ENCODE results near the gene KRTAP5-11. TPM values are rescaled to one million over a fixed set of nuclear protein-coding genes. Genes with fewer than 3 reads are reported as not detected.

KRTAP5-11 gene
- total and polyA plus RNA-seq, 2 of the 4 experiments (the other 2 are of a cell fraction), result not detected

DNA sequence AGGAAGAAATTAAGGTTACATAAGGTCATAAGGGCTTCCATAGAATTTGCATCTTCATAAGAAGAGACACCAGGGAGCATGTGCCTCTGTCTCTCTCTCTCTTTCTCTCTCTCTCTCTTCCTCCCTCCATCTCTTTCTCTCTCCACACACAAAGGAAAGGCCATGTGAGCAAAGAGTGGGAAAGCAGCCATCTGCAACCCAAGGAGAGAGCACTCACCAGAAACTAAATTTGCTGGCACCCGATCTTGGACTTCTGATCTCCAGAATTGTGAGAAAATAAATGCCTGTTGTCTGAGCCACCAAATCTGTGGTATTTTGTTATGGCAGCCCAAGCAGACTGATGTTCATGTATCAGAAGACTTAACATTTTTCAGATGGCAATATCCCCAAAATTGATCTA is 23.7 kb downstream of the KRTAP5-11 start:
- Histone ChIP-seq H3K27me3 (ENCODE audit: control insufficient read depth, insufficient read depth, low read length) (peaks cover 3% of the 10 kb centered on the region; the same call in 1 of the 2 replicates), H2BK20ac (ENCODE audit: low read depth, low read length) (no peak overlapping the region), H2AFZ (replicated peaks; ENCODE audit: low read length, poor library complexity) (no peak overlapping the region), H4K8ac (ENCODE audit: low read depth in 2 of 2, low read length in 2 of 2) (no peak overlapping the region), H2AK9ac (replicated peaks; ENCODE audit: low read depth, low read length, poor library complexity) (no peak overlapping the region), H4K91ac (ENCODE audit: insufficient read depth, low read depth, low read length) (no peak overlapping the region), H3K9ac (ENCODE audit: low read depth, low read length) (no peak overlapping the region), H3K4me2 (ENCODE audit: low read depth, low read length) (no peak overlapping the region), H2BK5ac (ENCODE audit: low read depth, low read length, poor library complexity, severe bottlenecking) (no peak overlapping the region), H3K4ac (ENCODE audit: low read depth, low read length) (no peak overlapping the region), H3K36me3 (ENCODE audit: control insufficient read depth, insufficient read depth, low read length) (no peaks in the 10 kb centered on the region), H3K79me1 (ENCODE audit: low read depth in 1 of 2, low read length in 2 of 2) (no peaks in the 10 kb centered on the region), H3K18ac (ENCODE audit: low read depth, low read length) (no peak overlapping the region), H4K5ac (ENCODE audit: low read depth, low read length) (no peak overlapping the region), H3K14ac (replicated peaks; ENCODE audit: low read depth, low read length) (no peak overlapping the region), H3K4me3 (ENCODE audit: insufficient read depth, low read depth, low read length) (no peak overlapping the region), H2AK5ac (ENCODE audit: low read depth, low read length) (no peak overlapping the region), H3K27ac (ENCODE audit: insufficient read depth, low read length) (no peak overlapping the region), H4K20me1 (ENCODE audit: insufficient read depth, low read length) (no peaks in the 10 kb centered on the region), H3K9me3 (ENCODE audit: control insufficient read depth, insufficient read depth, low read length) (no peaks in the 10 kb centered on the region), H2BK15ac (ENCODE audit: low read depth, low read length) (no peak overlapping the region), H3K23ac (ENCODE audit: low read depth, low read length) (no peak overlapping the region), H3K9me1 (ENCODE audit: insufficient read depth, low read length) (no peaks in the 10 kb centered on the region), H2BK120ac (ENCODE audit: low read depth, low read length) (no peak overlapping the region), H3K56ac (ENCODE audit: extremely low read depth, insufficient read depth, low read length) (no peak overlapping the region), H3K4me1 (ENCODE audit: control insufficient read depth, insufficient read depth, low read length) (no peaks in the 10 kb centered on the region)
- ATAC-seq (ENCODE audit: low read depth) (no peak), DNase-seq (no peak)
- dilution Hi-C loops (cut with HindIII; ENCODE audit: low sequenced_read_pairs, unreplicated experiment) (no loop called here), in situ Hi-C loops (cut with MboI; ENCODE audit: low sequenced_read_pairs) (no loop called here), intact Hi-C loops (cut with micrococcal nuclease) (no loop called here)
- BruUV-seq (replicated peaks), result no TSS peak
- no CpG with 5 or more reads among the region's 1 CpG for WGBS, 2 experiments (ENCODE audit: extremely low coverage in 2 of 2, insufficient read length in 1 of 2)
- TF ChIP-seq MAZ (IDR thresholded peaks at IDR 0.05; ENCODE audit: borderline replicate concordance, low read depth, low read length) (no peak), RFX5 (IDR thresholded peaks at IDR 0.05; ENCODE audit: low read depth, low read length) (no peak), USF2 (IDR thresholded peaks at IDR 0.05; ENCODE audit: low read depth, low read length) (no peak), MAFK (IDR thresholded peaks at IDR 0.05; ENCODE audit: low read depth, low read length) (no peak), SMC3 (IDR thresholded peaks at IDR 0.05; ENCODE audit: low read depth, low read length) (no peak), RCOR1 (IDR thresholded peaks at IDR 0.05; ENCODE audit: insufficient replicate concordance, low read length) (no peak), NFE2L2 (IDR thresholded peaks at IDR 0.05; ENCODE audit: low read depth, low read length) (no peak), CTCF (conservative IDR thresholded peaks at IDR 0.05; ENCODE audit: low read depth, low read length) (no peak), POLR2A (IDR thresholded peaks at IDR 0.05; ENCODE audit: low read depth, low read length) (no peak), CHD1 (IDR thresholded peaks at IDR 0.05; ENCODE audit: low read depth, low read length) (no peak), RAD21 (IDR thresholded peaks at IDR 0.05; ENCODE audit: low read length) (no peak), CEBPB (IDR thresholded peaks at IDR 0.05; ENCODE audit: low read depth, low read length) (no peak), MXI1 (IDR thresholded peaks at IDR 0.05; ENCODE audit: borderline replicate concordance, low read depth, low read length) (no peak), BHLHE40 (IDR thresholded peaks at IDR 0.05; ENCODE audit: low read depth, low read length) (no peak)
- POLR2A ChIA-PET (ENCODE audit: unreplicated experiment), result no interaction called here
- CTCF ChIA-PET, result no interaction called here

Data from IMR-90 (cell line).